ENCODE data around the gene SRPK2. TPM values are rescaled to one million over a fixed set of nuclear protein-coding genes. Genes with fewer than 3 reads are reported as not detected.

The SRPK2 gene
- total RNA-seq, 1 experiment from 2014 or later = 17.4 TPM

GRCh38 chr7:105224884-105225651 lies 163.7 kb downstream of the SRPK2 start:
- DNase-seq (ENCODE audit: low spot score) = peak; percentile 46

DNA sequence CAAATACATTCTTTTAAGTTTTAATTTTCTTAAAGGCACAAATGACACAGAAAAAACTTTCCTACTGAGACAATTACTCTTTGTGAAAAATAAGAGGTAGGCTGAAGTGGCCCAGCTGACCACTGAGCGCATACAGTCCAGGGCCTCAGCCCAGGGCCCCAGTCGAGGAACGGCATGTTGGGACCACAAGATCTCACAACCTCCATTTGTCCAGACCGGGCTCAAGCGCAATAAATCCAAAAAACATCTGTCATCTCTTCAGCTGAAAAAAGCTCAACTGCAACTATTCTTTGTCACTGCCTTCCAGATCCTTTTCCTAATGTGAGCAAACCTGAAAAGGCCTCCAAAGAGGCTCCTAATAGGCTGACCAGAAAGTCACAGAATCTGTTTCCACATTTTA lies 165.8 kb downstream of the SRPK2 start:
- no peak for DNase-seq (ENCODE audit: low spot score)

GRCh38 chr7:105219771-105220160 lies 169.0 kb downstream of the SRPK2 start:
- no peak for DNase-seq (ENCODE audit: low spot score)

DNA sequence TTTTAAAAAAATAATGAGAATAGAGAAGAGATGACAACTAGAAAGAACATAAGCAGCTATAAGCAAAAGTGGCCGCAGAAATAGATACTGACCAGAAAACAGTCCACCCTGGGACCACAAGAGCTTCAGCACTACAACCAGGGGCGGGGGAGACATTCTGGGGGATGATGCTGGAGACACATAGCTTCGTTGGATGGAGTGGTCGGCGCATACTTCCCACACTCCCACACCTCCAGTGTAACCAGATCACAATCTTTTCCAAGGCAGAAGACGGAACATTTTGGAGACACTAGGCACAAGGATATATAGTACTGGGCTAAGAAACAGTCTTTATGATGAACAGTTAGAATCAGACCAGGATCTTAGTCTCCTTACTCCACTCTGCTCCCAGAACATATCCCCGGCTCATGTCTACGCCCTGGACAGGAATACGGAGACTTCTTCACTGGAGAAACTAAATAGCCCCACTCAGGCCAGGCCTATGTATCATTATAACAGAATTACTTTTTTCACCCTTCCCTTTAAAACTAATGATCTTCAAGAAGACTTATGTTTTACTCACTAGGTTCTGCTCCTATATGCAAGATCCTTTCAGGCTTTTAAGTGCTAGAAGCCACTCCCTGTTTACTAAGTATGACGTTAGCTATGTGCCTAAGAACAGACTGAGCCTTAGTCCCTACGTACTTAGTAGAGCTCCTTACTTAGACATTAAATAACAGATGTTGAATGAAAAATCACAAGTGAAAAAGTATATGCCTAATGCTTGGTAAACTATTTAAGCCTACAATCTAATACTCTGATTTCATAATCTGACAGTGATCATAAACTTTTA lies 169.6 kb downstream of the SRPK2 start:
- no peak for DNase-seq (ENCODE audit: low spot score)

DNA sequence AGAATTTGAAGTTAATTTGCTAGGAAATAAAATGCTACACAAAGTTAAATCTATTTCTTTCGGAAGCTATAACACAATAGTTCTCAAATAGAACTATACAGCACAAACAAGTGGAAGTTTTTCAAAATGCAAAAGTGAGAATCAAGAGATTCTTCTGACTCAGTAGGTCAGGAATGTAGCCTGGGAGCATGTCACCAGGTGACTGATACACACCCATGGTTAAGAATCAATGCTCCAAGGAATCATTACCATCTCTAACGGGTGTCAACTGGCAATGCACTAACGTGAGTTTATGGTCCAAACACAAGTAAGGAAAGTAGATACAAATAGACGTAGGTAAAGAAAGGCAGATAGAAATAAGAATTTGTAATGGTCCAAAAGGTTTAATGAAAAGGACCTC lies 170.5 kb downstream of the SRPK2 start:
- peak; percentile 29 for DNase-seq (ENCODE audit: low spot score)

DNA sequence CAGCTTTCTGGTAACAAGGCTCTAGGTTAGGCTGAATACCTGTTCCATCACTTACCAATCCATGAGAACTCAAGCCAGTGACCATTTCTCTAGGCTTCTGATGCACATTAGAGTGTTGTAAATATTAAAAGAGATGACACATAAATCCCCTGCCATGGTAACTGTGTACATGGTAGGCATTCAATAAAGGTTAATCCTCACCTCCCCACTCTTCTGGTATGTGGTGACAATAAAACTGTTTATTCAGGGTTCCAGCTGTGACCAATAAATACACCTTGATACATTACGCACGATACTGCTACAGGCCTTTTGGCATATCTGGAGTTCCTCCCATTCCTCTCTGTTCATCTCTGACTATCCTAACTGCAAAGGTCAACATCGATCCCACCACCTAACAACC lies 171.9 kb downstream of the SRPK2 start:
- peak; percentile 56 for DNase-seq (ENCODE audit: low spot score)

DNA sequence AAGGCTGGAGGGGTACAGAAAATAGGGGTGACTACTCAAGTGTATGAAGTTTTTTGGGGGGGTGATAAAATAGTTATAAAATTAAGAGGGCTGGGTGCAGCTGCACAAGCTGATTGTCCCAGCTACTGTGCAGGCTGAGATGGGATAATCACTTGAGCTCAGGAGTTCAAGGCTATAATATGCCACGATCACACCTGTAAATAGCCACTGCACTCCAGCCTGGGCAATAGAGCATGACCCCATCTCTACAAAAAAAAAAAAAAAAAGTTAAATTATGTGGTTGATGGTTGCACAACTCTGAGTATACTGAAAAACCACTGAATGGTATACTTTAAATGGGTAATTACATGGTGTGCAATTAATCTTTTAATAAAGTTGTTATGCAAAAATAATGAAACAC lies 172.9 kb downstream of the SRPK2 start:
- DNase-seq (ENCODE audit: low spot score) = no peak

DNA sequence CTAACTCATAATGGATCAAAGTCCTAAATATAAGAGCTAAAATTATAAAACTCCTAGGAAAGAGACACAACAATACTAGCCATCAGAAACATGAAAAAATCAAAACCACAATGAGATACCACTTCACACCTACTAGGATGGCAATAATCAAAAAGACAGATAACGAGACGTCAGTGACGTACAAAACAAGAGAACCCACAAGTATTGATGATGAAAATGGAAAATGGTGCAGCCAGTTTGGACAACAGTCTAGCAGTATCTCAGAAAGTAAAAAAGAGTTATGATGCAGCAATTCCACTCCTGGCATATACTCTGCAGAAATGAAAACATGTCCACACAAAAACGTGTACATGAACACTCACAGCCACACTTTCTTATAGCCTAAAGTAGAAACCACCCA lies 173.5 kb downstream of the SRPK2 start:
- no peak for DNase-seq (ENCODE audit: low spot score)

GRCh38 chr7:105213611-105214010 lies 175.1 kb downstream of the SRPK2 start:
- DNase-seq (ENCODE audit: low spot score) = no peak

DNA sequence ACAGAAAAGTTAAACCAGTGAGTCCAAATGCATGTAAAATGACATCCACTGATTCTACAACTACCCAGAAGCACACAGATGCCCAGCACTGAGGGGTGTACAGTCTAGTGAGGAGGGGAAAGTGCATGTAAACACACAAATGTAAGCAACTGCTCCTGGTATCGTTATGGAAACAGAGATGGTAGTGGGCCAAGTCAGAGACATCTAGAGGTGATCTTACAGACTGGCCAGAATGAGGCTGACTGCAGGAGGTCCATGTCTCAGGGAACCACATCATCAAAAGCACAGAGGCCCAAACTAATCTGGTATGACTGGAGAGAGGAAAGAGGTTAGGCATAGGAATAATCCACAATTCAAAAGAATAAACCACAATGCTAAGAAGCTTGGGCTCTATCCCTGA lies 176.5 kb downstream of the SRPK2 start:
- no peak for DNase-seq (ENCODE audit: low spot score)

- no peak for DNase-seq (ENCODE audit: low spot score)
Measured at GRCh38 chr7:105210721-105211205, 178.0 kb downstream of the SRPK2 start.

DNA sequence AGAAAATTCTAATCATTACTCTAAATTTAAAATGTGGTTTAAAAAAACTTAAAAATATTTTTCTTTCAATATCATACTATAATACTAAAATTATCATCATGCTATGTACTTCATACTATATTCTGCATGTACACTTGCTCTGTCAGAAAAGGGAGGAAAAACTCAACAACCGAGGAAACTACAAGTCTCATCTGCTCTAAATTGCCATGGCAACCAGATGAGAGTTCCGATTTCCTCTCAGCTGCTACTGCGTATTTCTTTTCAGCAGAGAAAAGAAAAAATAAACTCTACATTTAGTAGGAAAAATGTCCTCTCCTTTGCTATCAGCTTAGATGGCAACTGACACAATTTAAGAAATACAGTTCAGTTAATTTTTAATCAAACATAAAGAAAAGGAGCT lies 178.9 kb downstream of the SRPK2 start:
- no peak for DNase-seq (ENCODE audit: low spot score)

GRCh38 chr7:105209433-105209832 lies 179.3 kb downstream of the SRPK2 start:
- no peak for DNase-seq (ENCODE audit: low spot score)

GRCh38 chr7:105206985-105207384 lies 181.7 kb downstream of the SRPK2 start:
- DNase-seq (ENCODE audit: low spot score) = no peak

DNA sequence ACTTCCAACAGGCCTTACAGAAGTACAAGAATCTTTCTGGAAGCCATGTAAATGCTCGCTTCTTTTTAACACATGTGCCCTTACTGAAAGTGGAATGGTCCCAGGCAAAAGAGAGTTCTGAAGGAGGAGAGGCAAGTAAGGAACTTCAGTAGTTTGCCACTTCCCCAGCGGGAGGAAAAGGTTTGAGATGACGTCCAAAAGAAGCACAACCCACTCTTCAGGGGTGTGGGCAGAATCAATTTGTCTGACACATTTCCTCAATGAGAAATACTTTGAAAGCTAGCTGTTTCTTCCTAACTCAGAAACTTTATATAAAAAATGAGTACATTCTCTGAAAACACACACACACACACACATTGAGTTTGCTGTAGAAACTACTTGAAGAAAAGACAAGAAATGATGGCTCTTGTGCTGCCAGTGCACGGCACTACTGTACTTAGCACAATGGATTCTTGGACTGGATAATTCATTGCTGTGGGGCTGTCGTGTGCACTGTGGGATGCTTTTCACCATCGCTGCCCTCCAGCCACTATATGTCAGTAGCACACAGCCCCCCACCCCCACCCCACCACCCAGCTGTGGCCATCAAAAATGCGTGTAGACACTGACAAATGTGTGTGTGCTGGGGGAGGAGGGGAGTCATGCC lies 183.0 kb downstream of the SRPK2 start:
- no peak for DNase-seq (ENCODE audit: low spot score)

DNA sequence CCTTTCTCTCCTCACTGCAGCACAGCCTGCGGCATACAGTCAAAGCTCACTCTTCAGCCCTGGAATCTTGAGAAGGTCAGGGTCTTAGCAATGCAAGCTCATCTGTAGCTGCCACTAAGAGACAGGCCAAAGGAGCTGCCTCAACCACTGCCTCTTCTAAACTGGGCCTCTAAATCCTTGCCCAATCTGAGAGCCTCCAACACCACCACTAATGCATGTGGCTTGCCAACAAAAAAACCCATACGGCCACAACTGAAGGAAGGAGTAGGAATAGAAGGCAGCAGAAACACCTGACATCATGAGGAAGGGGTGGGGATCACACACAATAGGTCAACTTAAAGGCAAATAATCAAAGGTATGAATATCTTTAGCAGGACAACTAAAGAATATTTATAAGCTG lies 183.8 kb downstream of the SRPK2 start:
- no peak for DNase-seq (ENCODE audit: low spot score)

DNA sequence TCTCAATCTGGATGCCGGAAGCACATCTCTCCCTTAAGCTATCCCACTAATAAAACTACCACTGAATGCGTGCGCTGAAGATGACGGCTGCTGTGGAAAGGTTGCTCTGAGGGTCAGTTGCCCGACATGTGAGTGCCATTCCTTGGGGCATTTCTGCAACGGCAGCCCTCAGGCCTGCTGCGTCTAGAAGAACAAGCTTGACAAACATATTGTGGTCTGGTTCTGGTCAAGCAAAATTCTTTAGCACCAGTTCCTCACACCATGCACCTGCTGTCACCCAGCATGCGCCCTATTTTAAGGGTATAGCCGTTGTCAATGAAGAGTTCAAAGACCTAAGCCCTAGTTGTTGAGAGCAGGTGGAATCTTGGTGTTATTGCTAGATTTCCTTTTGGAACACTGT lies 184.2 kb downstream of the SRPK2 start:
- no peak for DNase-seq (ENCODE audit: low spot score)

DNA sequence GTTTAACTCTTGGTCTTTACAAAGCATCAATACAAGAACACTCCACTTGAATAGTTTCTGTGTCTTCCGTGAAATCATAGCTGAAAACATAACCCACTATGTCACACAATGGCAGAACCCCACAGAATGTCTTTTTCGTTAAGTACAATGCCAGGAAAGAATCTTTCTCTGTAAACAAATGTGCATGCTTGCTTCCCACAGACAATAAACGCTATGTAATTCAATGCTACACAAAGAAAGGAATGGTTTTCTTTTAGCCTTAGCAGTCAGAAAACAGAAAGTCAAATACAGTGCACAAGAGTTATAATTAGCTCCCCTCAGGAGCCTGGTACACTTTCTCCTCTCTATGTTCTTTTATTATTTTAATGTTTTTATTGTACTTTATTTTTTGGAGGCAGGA lies 186.1 kb downstream of the SRPK2 start:
- no peak for DNase-seq (ENCODE audit: low spot score)

DNA sequence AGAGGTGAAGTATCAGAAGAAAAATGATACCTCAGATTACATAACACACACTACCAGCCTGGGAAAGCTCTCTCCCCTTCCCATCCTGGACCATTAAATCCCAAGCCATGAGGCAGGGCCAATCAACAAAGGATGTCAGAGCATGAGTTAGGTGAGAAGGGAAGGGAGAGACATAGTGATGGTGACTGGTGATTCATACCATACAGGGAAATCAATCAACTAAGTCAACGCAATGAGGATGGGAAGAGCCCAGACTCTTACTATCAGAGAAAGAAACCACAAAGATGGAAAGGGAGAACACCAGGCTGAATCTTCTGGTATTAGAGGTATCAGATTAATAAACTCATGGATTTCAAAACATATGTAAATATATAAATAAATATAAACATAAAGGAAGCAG lies 189.3 kb downstream of the SRPK2 start:
- DNase-seq (ENCODE audit: low spot score) = no peak

GRCh38 chr7:105198223-105198622 lies 190.5 kb downstream of the SRPK2 start:
- no peak for DNase-seq (ENCODE audit: low spot score)

GRCh38 chr7:105196473-105196872 lies 192.2 kb downstream of the SRPK2 start:
- no peak for DNase-seq (ENCODE audit: low spot score)

- DNase-seq (ENCODE audit: low spot score) = no peak
Measured at GRCh38 chr7:105195891-105196290, 192.8 kb downstream of the SRPK2 start.
